ENCODE results near the gene KERA. TPM values are rescaled to one million over a fixed set of nuclear protein-coding genes. Genes with fewer than 3 reads are reported as not detected.

The KERA gene
- total and polyA plus RNA-seq, 2 experiments from 2014 or later = not detected

GRCh38 chr12:91105807-91106206, 48.0 kb upstream of the KERA start:
- no peak for ATAC-seq
- Mint-ChIP-seq H3K27me3 (ENCODE audit: insufficient read depth, low read depth, poor library complexity) (no peaks in the 10 kb centered on the region), H3K36me3 (ENCODE audit: low read depth) (no peaks in the 10 kb centered on the region), H3K4me3 (no peak overlapping the region), H3K9me3 (no peaks in the 10 kb centered on the region), H3K27ac (no peak overlapping the region), H3K4me1 (peaks cover 2% of the 10 kb centered on the region; the same call in 1 of the 3 replicates)
- TF ChIP-seq EZH2 (IDR thresholded peaks at IDR 0.05; ENCODE audit: low read depth, unreplicated experiment) = no peak
- no peak for TF ChIP-seq ZNF462 (CRISPR knock-in tag; IDR thresholded peaks at IDR 0.05)
- TF ChIP-seq POLR2AphosphoS5 (IDR thresholded peaks at IDR 0.05; ENCODE audit: low read depth) = no peak
- TF ChIP-seq ZNF331 (CRISPR knock-in tag; IDR thresholded peaks at IDR 0.05; ENCODE audit: low read depth) = no peak
- TF ChIP-seq CTCF (conservative IDR thresholded peaks at IDR 0.05; ENCODE audit: low read depth in 2 of 2) = no peak
- no peak for TF ChIP-seq EZH2phosphoT487 (IDR thresholded peaks at IDR 0.05; ENCODE audit: unreplicated experiment)
- TF ChIP-seq CREB1 (CRISPR knock-in tag; IDR thresholded peaks at IDR 0.05; ENCODE audit: low read depth) = no peak
- no peak for TF ChIP-seq STAT1 (IDR thresholded peaks at IDR 0.05; ENCODE audit: unreplicated experiment)
- TF ChIP-seq NANOG (IDR thresholded peaks at IDR 0.05; ENCODE audit: borderline replicate concordance) = no peak
- TF ChIP-seq ETS1 (IDR thresholded peaks at IDR 0.05) = no peak
- no peaks in the 10 kb centered on the region for H3K36me3 ChIP-seq (ENCODE audit: insufficient read depth)
- H3F3A ChIP-seq (replicated peaks; ENCODE audit: low read depth) = no peaks in the 10 kb centered on the region
- H3K27ac ChIP-seq (ENCODE audit: low read depth) = no peak overlapping the region
- no peaks in the 10 kb centered on the region for H3K9me2 ChIP-seq (ENCODE audit: insufficient read depth)
- H3K27me3 ChIP-seq (ENCODE audit: insufficient read depth) = no peaks in the 10 kb centered on the region
- no peaks in the 10 kb centered on the region for H3K79me2 ChIP-seq (replicated peaks; ENCODE audit: insufficient read depth)
- no peaks in the 10 kb centered on the region for H3K4me1 ChIP-seq (ENCODE audit: insufficient read depth)
- no peak for DNase-seq (ENCODE audit: low spot score)
- H2AFZ ChIP-seq = no peak overlapping the region
- H4K20me1 ChIP-seq (replicated peaks; ENCODE audit: insufficient read depth) = no peaks in the 10 kb centered on the region
- H3K4me3 ChIP-seq = no peak overlapping the region
- no peak overlapping the region for H3K4me2 ChIP-seq
